Endothelial cell (in vitro differentiated cells): Measurements from ENCODE around the gene TP53BP1. TPM values are rescaled to one million over a fixed set of nuclear protein-coding genes. Genes with fewer than 3 reads are reported as not detected.

Source experiments
- DNase-seq: peaks from one replicate; pipeline ENCODE4 v3.0.0; 2021; ENCODE audit warnings: low spot score
- H3K27ac Mint-ChIP-seq: one replicate; pipeline ENCODE4 v1.8.0; 2021; ENCODE audit warnings: mixed read lengths, inconsistent platforms; ENCODE audit not compliant: unreplicated experiment
- H3K27me3 Mint-ChIP-seq: one replicate; pipeline ENCODE4 v1.8.0; 2021; ENCODE audit warnings: mild to moderate bottlenecking, moderate library complexity, mixed read lengths, inconsistent platforms; ENCODE audit not compliant: unreplicated experiment
- H3K36me3 Mint-ChIP-seq: one replicate; pipeline ENCODE4 v1.8.0; 2021; ENCODE audit warnings: mild to moderate bottlenecking, low read depth, mixed read lengths, inconsistent platforms; ENCODE audit not compliant: unreplicated experiment
- H3K4me1 Mint-ChIP-seq: one replicate; pipeline ENCODE4 v1.8.0; 2021; ENCODE audit warnings: mild to moderate bottlenecking, mixed read lengths, inconsistent platforms; ENCODE audit not compliant: unreplicated experiment
- H3K4me3 Mint-ChIP-seq: one replicate; pipeline ENCODE4 v1.8.0; 2021; ENCODE audit warnings: mild to moderate bottlenecking, mixed read lengths, inconsistent platforms; ENCODE audit not compliant: unreplicated experiment
- H3K9me3 Mint-ChIP-seq: one replicate; pipeline ENCODE4 v1.8.0; 2021; ENCODE audit warnings: mixed read lengths, inconsistent platforms; ENCODE audit not compliant: unreplicated experiment
- total RNA-seq: library from RNA; stranded (reverse); fragmentation: NEBNext Ultra II Directional; extraction: Animal tissue kit (Norgen Biotek cat#: 25700); gene quantifications from one replicate; pipeline ENCODE4 v1.2.1, GENCODE V29; 2021; ENCODE audit not compliant: unreplicated experiment
- TF ChIP-seq, protein P1 (sequence below): fragments of 200-600 bp; sonication (generic); IDR thresholded peaks from one replicate; pipeline ENCODE4 v1.5.0; 2021; ENCODE audit warnings: antibody characterized with exemption; ENCODE audit not compliant: unreplicated experiment

TP53BP1 gene
- total RNA-seq, 1 donor from 2014 or later: 97.5 TPM

GRCh38 chr15:43429687-43430086, 63.3 kb downstream of the TP53BP1 start:
- DNase-seq: no peak
- H3K27me3 Mint-ChIP-seq: no peaks in the 10 kb centered on the region
- H3K4me1 Mint-ChIP-seq: peaks cover 12% of the 10 kb centered on the region
- H3K4me3 Mint-ChIP-seq: no peak overlapping the region
- H3K27ac Mint-ChIP-seq: no peak overlapping the region
- no peaks in the 10 kb centered on the region for H3K9me3 Mint-ChIP-seq
- TF ChIP-seq, protein P1, sequence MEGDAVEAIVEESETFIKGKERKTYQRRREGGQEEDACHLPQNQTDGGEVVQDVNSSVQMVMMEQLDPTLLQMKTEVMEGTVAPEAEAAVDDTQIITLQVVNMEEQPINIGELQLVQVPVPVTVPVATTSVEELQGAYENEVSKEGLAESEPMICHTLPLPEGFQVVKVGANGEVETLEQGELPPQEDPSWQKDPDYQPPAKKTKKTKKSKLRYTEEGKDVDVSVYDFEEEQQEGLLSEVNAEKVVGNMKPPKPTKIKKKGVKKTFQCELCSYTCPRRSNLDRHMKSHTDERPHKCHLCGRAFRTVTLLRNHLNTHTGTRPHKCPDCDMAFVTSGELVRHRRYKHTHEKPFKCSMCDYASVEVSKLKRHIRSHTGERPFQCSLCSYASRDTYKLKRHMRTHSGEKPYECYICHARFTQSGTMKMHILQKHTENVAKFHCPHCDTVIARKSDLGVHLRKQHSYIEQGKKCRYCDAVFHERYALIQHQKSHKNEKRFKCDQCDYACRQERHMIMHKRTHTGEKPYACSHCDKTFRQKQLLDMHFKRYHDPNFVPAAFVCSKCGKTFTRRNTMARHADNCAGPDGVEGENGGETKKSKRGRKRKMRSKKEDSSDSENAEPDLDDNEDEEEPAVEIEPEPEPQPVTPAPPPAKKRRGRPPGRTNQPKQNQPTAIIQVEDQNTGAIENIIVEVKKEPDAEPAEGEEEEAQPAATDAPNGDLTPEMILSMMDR: no peak
- H3K36me3 Mint-ChIP-seq: peaks cover 32% of the 10 kb centered on the region

DNA sequence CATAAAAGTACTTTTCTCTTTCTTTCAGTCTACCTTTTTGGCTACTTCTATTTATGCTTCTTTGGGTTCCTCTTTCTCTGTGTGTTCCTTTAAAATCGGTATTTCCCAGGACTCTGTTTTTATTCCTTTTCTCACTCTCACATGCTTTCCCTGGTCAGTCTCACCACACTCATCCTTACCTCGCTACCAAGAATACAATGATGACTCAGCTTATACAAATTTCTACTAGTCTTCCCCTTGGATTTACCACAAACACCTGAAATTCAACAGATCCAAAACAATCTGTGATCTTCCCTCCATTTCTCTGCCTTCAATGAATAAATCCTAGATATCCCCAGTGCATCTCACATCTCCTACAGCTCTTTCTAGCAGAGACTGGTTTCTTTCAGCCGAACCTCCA, 69.2 kb downstream of the TP53BP1 start:
- peaks cover 39% of the 10 kb centered on the region for H3K36me3 Mint-ChIP-seq
- no peak overlapping the region for H3K27ac Mint-ChIP-seq
- DNase-seq: no peak
- H3K4me3 Mint-ChIP-seq: no peak overlapping the region
- H3K4me1 Mint-ChIP-seq: no peaks in the 10 kb centered on the region
- no peaks in the 10 kb centered on the region for H3K27me3 Mint-ChIP-seq
- no peaks in the 10 kb centered on the region for H3K9me3 Mint-ChIP-seq
- TF ChIP-seq, protein P1: no peak

GRCh38 chr15:43420876-43421275, 72.1 kb downstream of the TP53BP1 start:
- Mint-ChIP-seq H3K4me1 (peaks cover 17% of the 10 kb centered on the region), H3K9me3 (no peaks in the 10 kb centered on the region), H3K27ac (no peak overlapping the region), H3K4me3 (peak overlapping the region; percentile 1), H3K27me3 (peaks cover 2% of the 10 kb centered on the region), H3K36me3 (peaks cover 40% of the 10 kb centered on the region)
- TF ChIP-seq, protein P1: no peak
- no peak for DNase-seq

GRCh38 chr15:43420435-43420834, 72.5 kb downstream of the TP53BP1 start:
- DNase-seq: no peak

GRCh38 chr15:43414196-43414595, 78.8 kb downstream of the TP53BP1 start:
- H3K4me3 Mint-ChIP-seq: peak overlapping the region; percentile 76
- TF ChIP-seq, protein P1: no peak
- H3K27ac Mint-ChIP-seq: no peak overlapping the region
- H3K9me3 Mint-ChIP-seq: no peaks in the 10 kb centered on the region
- DNase-seq: no peak
- H3K36me3 Mint-ChIP-seq: peaks cover 55% of the 10 kb centered on the region
- H3K4me1 Mint-ChIP-seq: peaks cover 67% of the 10 kb centered on the region
- peaks cover 11% of the 10 kb centered on the region for H3K27me3 Mint-ChIP-seq

More at GRCh38 chr15:43420435-43420834, 72.5 kb downstream of the TP53BP1 start:
- TF ChIP-seq, protein P1: no peak
- peaks cover 21% of the 10 kb centered on the region for H3K4me1 Mint-ChIP-seq
- H3K4me3 Mint-ChIP-seq: peak overlapping the region; percentile 1
- H3K9me3 Mint-ChIP-seq: no peaks in the 10 kb centered on the region
- H3K36me3 Mint-ChIP-seq: peaks cover 44% of the 10 kb centered on the region
- no peak overlapping the region for H3K27ac Mint-ChIP-seq
- H3K27me3 Mint-ChIP-seq: peaks cover 2% of the 10 kb centered on the region
